Suprapubic skin (tissue), 3 donors: ENCODE results near the gene DCUN1D3.

ENCODE experiments used
- POLR2A ChIP-seq, 2 donors: fragments of 450-650 bp; IDR thresholded peaks; one replicate each; pipeline ENCODE4 v1.6.1; 2017; ENCODE audit warnings: antibody characterized with exemption in 2 of 2, mild to moderate bottlenecking in 2 of 2, moderate library complexity in 2 of 2
- TF ChIP-seq, protein P1 (sequence below), 2 donors: fragments of 200-600 bp in 1 of 2; fragments of 450-650 bp in 1 of 2; sonication (generic) in 1 of 2; IDR thresholded peaks; one replicate each; pipeline ENCODE4 v1.5.1; 2016 to 2019; ENCODE audit warnings: antibody characterized with exemption in 2 of 2, mild to moderate bottlenecking in 1 of 2, moderate library complexity in 1 of 2

GRCh38 chr16:20812510-20812909, 87.6 kb downstream of the DCUN1D3 start:
- TF ChIP-seq POLR2A (IDR thresholded peaks at IDR 0.05) = no peak
- TF ChIP-seq, protein P1, sequence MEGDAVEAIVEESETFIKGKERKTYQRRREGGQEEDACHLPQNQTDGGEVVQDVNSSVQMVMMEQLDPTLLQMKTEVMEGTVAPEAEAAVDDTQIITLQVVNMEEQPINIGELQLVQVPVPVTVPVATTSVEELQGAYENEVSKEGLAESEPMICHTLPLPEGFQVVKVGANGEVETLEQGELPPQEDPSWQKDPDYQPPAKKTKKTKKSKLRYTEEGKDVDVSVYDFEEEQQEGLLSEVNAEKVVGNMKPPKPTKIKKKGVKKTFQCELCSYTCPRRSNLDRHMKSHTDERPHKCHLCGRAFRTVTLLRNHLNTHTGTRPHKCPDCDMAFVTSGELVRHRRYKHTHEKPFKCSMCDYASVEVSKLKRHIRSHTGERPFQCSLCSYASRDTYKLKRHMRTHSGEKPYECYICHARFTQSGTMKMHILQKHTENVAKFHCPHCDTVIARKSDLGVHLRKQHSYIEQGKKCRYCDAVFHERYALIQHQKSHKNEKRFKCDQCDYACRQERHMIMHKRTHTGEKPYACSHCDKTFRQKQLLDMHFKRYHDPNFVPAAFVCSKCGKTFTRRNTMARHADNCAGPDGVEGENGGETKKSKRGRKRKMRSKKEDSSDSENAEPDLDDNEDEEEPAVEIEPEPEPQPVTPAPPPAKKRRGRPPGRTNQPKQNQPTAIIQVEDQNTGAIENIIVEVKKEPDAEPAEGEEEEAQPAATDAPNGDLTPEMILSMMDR (IDR thresholded peaks at IDR 0.05) = no peak
